ENCODE results near the gene ADM.
A peak's percentile ranks its signal among the peaks of the same experiment; 100 is the strongest.

Gene ADM

GRCh38 chr11:10322401-10322800, 17.5 kb downstream of the ADM start:
- intact Hi-C loops (cut with DNase I), result no loop called here
- no peak for DNase-seq

GRCh38 chr11:10322830-10323792, 18.2 kb downstream of the ADM start:
- intact Hi-C loops (cut with DNase I), result no loop called here
- peak in 8 of 42 donors; percentile 10 to 68 (median 28) for DNase-seq

- intact Hi-C loops (cut with DNase I), result no loop called here
- no peak for DNase-seq
Observed at GRCh38 chr11:10323793-10324170, 18.9 kb downstream of the ADM start.

GRCh38 chr11:10324474-10324873, 19.6 kb downstream of the ADM start:
- DNase-seq, result no peak
- intact Hi-C loops (cut with DNase I), result no loop called here

- DNase-seq, result no peak
- intact Hi-C loops (cut with DNase I), result no loop called here
Observed at GRCh38 chr11:10325277-10326011, 20.6 kb downstream of the ADM start.

- intact Hi-C loops (cut with DNase I), result no loop called here
Observed at GRCh38 chr11:10326012-10326964, 21.4 kb downstream of the ADM start.

GRCh38 chr11:10327254-10327653, 22.4 kb downstream of the ADM start:
- intact Hi-C loops (cut with DNase I), result no loop called here
- no peak for DNase-seq

More at GRCh38 chr11:10326012-10326964, 21.4 kb downstream of the ADM start:
- peak in 8 of 42 donors; percentile 9 to 45 (median 34) for DNase-seq

- intact Hi-C loops (cut with DNase I), result no loop called here
- no peak for DNase-seq
Observed at GRCh38 chr11:10328314-10329098, 23.6 kb downstream of the ADM start.

- DNase-seq, result no peak
- intact Hi-C loops (cut with DNase I), result no loop called here
Observed at GRCh38 chr11:10329356-10329755, 24.5 kb downstream of the ADM start.

- DNase-seq, result no peak
- intact Hi-C loops (cut with DNase I), result no loop called here
Observed at GRCh38 chr11:10329935-10330334, 25.1 kb downstream of the ADM start.

GRCh38 chr11:10331548-10332289, 26.8 kb downstream of the ADM start:
- DNase-seq, result no peak
- intact Hi-C loops (cut with DNase I), result no loop called here

- no peak for DNase-seq
- intact Hi-C loops (cut with DNase I), result no loop called here
Observed at GRCh38 chr11:10333490-10333889, 28.6 kb downstream of the ADM start.

- no peak for DNase-seq
- intact Hi-C loops (cut with DNase I), result no loop called here
Observed at GRCh38 chr11:10338287-10338686, 33.4 kb downstream of the ADM start.

GRCh38 chr11:10348650-10349280, 43.9 kb downstream of the ADM start:
- no peak for DNase-seq
- intact Hi-C loops (cut with DNase I), result no loop called here

GRCh38 chr11:10349281-10349665, 44.4 kb downstream of the ADM start:
- intact Hi-C loops (cut with DNase I), result no loop called here

GRCh38 chr11:10349806-10350205, 44.9 kb downstream of the ADM start:
- no peak for DNase-seq
- intact Hi-C loops (cut with DNase I), result no loop called here

More at GRCh38 chr11:10349281-10349665, 44.4 kb downstream of the ADM start:
- DNase-seq, result no peak

GRCh38 chr11:10350334-10350733, 45.5 kb downstream of the ADM start:
- DNase-seq, result no peak
- intact Hi-C loops (cut with DNase I), result no loop called here

All from head of caudate nucleus (tissue), 42 donors.